Measurements from ENCODE around the gene MSL1. TPM values are rescaled to one million over a fixed set of nuclear protein-coding genes. Genes with fewer than 3 reads are reported as not detected.
A peak's percentile ranks its signal among the peaks of the same experiment; 100 is the strongest.

The MSL1 gene
- total and polyA plus RNA-seq, 12 donors, result 47.8 to 143 (median 72.1) TPM

GRCh38 chr17:40122999-40123810 is 1.4 kb downstream of the MSL1 start:
- no peak for TF ChIP-seq POLR2A (IDR thresholded peaks at IDR 0.05)
- peak in 2 of 6 experiments; percentile 5 to 11 for TF ChIP-seq CTCF (IDR thresholded peaks at IDR 0.05)
- DNase-seq, result peak in 6 of 7 donors; percentile 51 to 74 (median 68)
- H3K36me3 ChIP-seq (replicated peaks in 1 of 2), result peaks cover 0 to 27% of the 10 kb centered on the region in 2 donors
- 0 to 1% (median 0%) methylated on average over 15 to 43 of the region's 43 CpGs for WGBS, 4 donors
- intact Hi-C loops (cut with DNase I), result loop anchor here in 1 of 2 donors (5.0 kb wide), 1 partner anchor 44 kb away; no protein-coding TSS in a partner anchor
- H3K9me3 ChIP-seq (replicated peaks in 1 of 3), result no peaks in the 10 kb centered on the region
- H3K27me3 ChIP-seq, result no peaks in the 10 kb centered on the region
- peak overlapping the region; percentile 70 to 99 (median 92) for H3K4me3 ChIP-seq
- H3K27ac ChIP-seq, result peak overlapping the region; percentile 31 to 97 (median 93)
- H3K4me1 ChIP-seq (replicated peaks in 1 of 2), result peaks cover 19 to 33% of the 10 kb centered on the region in 2 donors

DNA sequence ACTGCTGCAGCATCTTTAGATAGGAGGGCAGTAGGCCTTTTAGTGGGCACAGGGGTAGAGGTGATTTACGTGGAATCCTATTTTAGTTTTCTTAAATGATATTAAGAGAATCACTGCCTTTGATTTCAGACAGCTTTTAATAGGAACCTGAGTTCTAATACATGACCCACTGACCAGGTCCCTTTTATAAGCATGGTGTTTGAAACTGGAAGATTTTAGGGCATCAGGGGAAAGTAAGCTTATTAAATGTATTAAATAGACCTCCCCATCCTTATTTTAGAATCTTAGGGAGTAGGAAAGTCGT is 2.0 kb downstream of the MSL1 start:
- H3K27ac ChIP-seq, result peak overlapping the region in 3 of 5 donors; percentile 93 to 97 (median 95)
- 0% methylated on average over 2 of the region's 2 CpGs for WGBS, 4 donors

DNA sequence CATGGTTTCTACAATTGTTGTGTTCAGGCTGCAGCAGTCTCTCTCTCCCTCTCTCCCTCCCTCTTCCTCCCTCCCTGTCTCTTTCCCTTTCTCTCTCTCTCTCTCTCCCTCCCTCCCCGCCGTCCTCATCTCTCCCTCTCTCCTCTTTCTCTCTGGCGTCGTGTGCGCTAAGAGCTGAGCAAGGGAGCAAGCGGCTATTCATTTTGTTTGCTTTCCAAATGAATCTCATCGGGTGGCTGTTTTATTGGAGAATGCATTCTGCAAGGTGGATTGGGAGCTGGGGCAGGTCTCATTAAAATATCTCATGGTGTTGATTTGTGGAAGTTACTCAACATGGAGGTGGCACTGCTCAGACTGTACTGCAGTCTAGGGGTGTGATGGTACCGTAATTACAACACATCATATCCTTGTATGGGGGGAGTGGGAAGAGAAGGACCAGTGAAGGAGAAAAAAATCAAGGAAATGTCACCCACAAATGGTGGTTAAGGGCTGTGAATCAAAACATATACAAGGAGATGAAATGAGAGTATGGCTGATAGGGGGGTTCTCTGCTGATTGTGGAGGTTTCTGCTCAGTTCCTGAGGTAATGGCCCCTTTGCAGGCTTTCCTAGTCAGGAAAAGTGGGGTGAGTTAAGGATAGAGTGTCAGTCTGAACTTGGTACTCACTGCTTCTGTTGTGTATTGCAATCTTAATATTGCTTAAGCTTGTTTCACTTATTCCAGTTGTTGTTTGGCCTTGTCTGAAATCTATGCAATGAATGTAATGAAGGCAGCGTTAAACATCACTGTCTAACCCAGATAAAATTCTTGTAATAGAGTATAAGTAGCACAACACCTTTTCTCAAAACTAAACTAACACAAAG is 2.7 kb downstream of the MSL1 start:
- peak in 1 of 2 donors; percentile 20 for TF ChIP-seq POLR2A (IDR thresholded peaks at IDR 0.05)
- TF ChIP-seq CTCF (IDR thresholded peaks at IDR 0.05), result no peak
- Histone ChIP-seq H3K36me3 (replicated peaks in 1 of 2) (peaks cover 0 to 39% of the 10 kb centered on the region in 2 donors), H3K4me1 (replicated peaks in 1 of 2) (peaks cover 19 to 33% of the 10 kb centered on the region in 2 donors), H3K27me3 (no peaks in the 10 kb centered on the region), H3K9me3 (replicated peaks in 1 of 3) (no peaks in the 10 kb centered on the region), H3K4me3 (peak overlapping the region in 2 of 4 donors; percentile 98 to 99), H3K27ac (peak overlapping the region in 3 of 5 donors; percentile 23 to 95 (median 40))
- peak in 4 of 7 donors; percentile 42 to 54 (median 50) for DNase-seq
- intact Hi-C loops (cut with DNase I), result loop anchor here in 1 of 2 donors (5.0 kb wide), 1 partner anchor 43 kb away; no protein-coding TSS in a partner anchor
- 2 to 5% (median 3%) methylated on average over 9 of the region's 9 CpGs for WGBS, 4 donors

More for the DNA sequence above, 2.0 kb downstream of the MSL1 start:
- Histone ChIP-seq H3K4me1 (replicated peaks in 1 of 2) (peaks cover 19 to 33% of the 10 kb centered on the region in 2 donors), H3K36me3 (replicated peaks in 1 of 2) (peaks cover 0 to 32% of the 10 kb centered on the region in 2 donors), H3K27me3 (no peaks in the 10 kb centered on the region), H3K4me3 (peak overlapping the region; percentile 70 to 99 (median 92)), H3K9me3 (replicated peaks in 1 of 3) (no peaks in the 10 kb centered on the region)
- TF ChIP-seq POLR2A (IDR thresholded peaks at IDR 0.05), result no peak
- no peak for TF ChIP-seq CTCF (IDR thresholded peaks at IDR 0.05)
- intact Hi-C loops (cut with DNase I), result loop anchor here in 1 of 2 donors (5.0 kb wide), 1 partner anchor 44 kb away; no protein-coding TSS in a partner anchor
- no peak for DNase-seq

DNA sequence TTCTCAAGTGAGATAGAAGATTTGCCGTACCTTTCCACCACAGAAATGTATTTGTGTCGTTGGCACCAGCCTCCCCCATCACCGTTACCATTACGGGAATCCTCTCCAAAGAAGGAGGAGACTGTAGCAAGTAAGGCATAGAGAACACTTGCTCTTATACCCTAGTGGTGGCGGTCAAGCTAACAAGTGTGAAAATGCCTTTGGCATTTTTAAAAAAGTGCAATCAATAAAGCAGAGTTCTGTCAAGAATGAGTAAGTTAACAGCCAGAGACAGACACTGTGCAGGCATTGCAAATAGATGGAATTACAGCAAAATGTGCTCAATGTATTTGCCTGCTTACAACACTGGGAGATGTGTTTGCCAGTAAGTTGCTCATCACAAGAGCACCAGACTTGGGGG is 7.7 kb downstream of the MSL1 start:
- TF ChIP-seq CTCF (IDR thresholded peaks at IDR 0.05) (no peak), POLR2A (IDR thresholded peaks at IDR 0.05) (no peak)
- H3K27ac ChIP-seq, result no peak overlapping the region
- no peak overlapping the region for H3K4me3 ChIP-seq
- intact Hi-C loops (cut with DNase I), result no loop called here
- peak in 1 of 7 donors; percentile 44 for DNase-seq
- 77 to 88% (median 83%) methylated on average over 5 of the region's 5 CpGs for WGBS, 4 donors
- no peaks in the 10 kb centered on the region for H3K27me3 ChIP-seq
- H3K4me1 ChIP-seq (replicated peaks in 1 of 2), result peaks cover 5 to 13% of the 10 kb centered on the region in 2 donors
- H3K9me3 ChIP-seq (replicated peaks in 1 of 3), result no peaks in the 10 kb centered on the region
- H3K36me3 ChIP-seq (replicated peaks in 1 of 2), result peaks cover 0 to 87% of the 10 kb centered on the region in 2 donors
